Breast epithelium (tissue), 3 donors: ENCODE results near the gene CFTR.

ENCODE experiments used
- POLR2A ChIP-seq: fragments of 450-650 bp; IDR thresholded peaks from one replicate; pipeline ENCODE4 v1.6.1; 2016; ENCODE audit warnings: antibody characterized with exemption, mild to moderate bottlenecking, moderate library complexity
- POLR2AphosphoS5 ChIP-seq, 3 donors: sonication (generic); formaldehyde crosslinking; IDR thresholded peaks; one replicate each; pipeline ENCODE4 v1.6.1; 2017; ENCODE audit warnings: antibody characterized with exemption in 3 of 3

DNA sequence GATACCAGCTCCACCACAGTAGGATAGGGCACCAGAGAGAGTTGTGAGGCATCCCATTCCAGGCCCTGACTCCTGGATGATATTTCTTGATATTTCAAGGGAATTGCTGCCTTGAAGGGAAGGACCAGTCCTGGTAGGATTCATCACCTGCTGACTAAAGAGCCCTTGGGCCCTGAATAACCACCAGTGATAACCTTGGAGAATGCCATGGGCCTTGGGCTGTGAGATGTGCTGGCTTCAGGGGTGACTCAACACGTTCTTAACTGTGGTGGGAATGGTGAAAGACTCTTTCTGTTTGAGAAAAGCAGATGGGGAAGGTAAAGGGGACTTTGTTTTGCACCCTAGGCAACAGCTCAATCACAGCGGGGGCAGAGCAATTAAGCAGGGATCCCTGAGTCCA lies 31.2 kb upstream of the CFTR start:
- no peak for TF ChIP-seq POLR2AphosphoS5 (IDR thresholded peaks at IDR 0.05)
- no peak for TF ChIP-seq POLR2A
